B cell (primary cell): Measurements from ENCODE around the gene VTI1A. TPM values are rescaled to one million over a fixed set of nuclear protein-coding genes. Genes with fewer than 3 reads are reported as not detected.

ENCODE experiments used
- ATAC-seq: fragments of 200-7000 bp; cut with Tn5 transposase; one replicate; pipeline ENCODE4 v1.10.0; 2021; ENCODE audit warnings: low read depth, mild to moderate bottlenecking, moderate number of reproducible peaks, moderate library complexity
- CTCF ChIA-PET: fragments of 350-600 bp; sonication (Branson Sonifier 250); formaldehyde crosslinking; loops from one replicate; lab custom pipeline; 2021; ENCODE audit warnings: antibody characterized with exemption, inconsistent platforms; lab: Charles Lee
- POLR2A ChIA-PET: fragments of 350-600 bp; sonication (Branson Sonifier 250); formaldehyde crosslinking; loops from one replicate; lab custom pipeline; 2021; ENCODE audit warnings: antibody characterized with exemption; lab: Charles Lee
- DNase-seq: peaks from one replicate; pipeline ENCODE4 v3.0.0; 2013
- H2AFZ ChIP-seq: 2 replicates; pipeline ENCODE4 v1.6.1; 2012; ENCODE audit warnings: mild to moderate bottlenecking, low read depth, low read length; ENCODE audit not compliant: insufficient read depth, poor library complexity, severe bottlenecking
- H3K27ac ChIP-seq, 2 donors: 1 replicate in 1 of 2; 2 replicates in 1 of 2; pipeline ENCODE4 v1.5.1; 2012 to 2013; ENCODE audit warnings: low read length in 2 of 2, mild to moderate bottlenecking in 2 of 2, moderate library complexity in 1 of 2
- H3K27me3 ChIP-seq, 4 experiments: fragments of 200-600 bp in 1 of 4; sonication (generic) in 1 of 4; replicated peaks in 1 of 4; 1 replicate in 2 of 4; 2 replicates in 2 of 4; pipeline versions ENCODE4 v1.6.1 to v1.7.0; 2013 to 2016; ENCODE audit warnings: low read length in 3 of 4, mild to moderate bottlenecking in 2 of 4, mixed read lengths in 1 of 4, moderate library complexity in 1 of 4; ENCODE audit not compliant: insufficient read depth in 4 of 4, control insufficient read depth in 3 of 4; ENCODE audit errors: control extremely low read depth in 1 of 4
- H3K36me3 ChIP-seq, 2 experiments: replicated peaks in 1 of 2; 1 replicate in 1 of 2; 2 replicates in 1 of 2; pipeline versions ENCODE4 v1.6.1 to v1.7.1; 2013; ENCODE audit warnings: low read length in 1 of 2; ENCODE audit not compliant: insufficient read depth in 2 of 2, control insufficient read depth in 1 of 2; ENCODE audit errors: control extremely low read depth in 1 of 2, extremely low read depth in 1 of 2
- H3K4me1 ChIP-seq, 2 donors: fragments of 200-600 bp in 1 of 2; sonication (generic) in 1 of 2; 1 replicate in 1 of 2; 2 replicates in 1 of 2; pipeline versions ENCODE4 v1.5.1 to v1.6.1; 2013 to 2017; ENCODE audit warnings: low read length in 2 of 2; ENCODE audit not compliant: control insufficient read depth in 2 of 2, insufficient read depth in 2 of 2
- H3K4me2 ChIP-seq: replicated peaks from 2 replicates; pipeline ENCODE3; 2012; ENCODE audit warnings: mild to moderate bottlenecking, low read depth, low read length; ENCODE audit not compliant: poor library complexity, severe bottlenecking
- H3K4me3 ChIP-seq, 5 experiments: fragments of 200-600 bp in 1 of 5; sonication (generic) in 1 of 5; 1 replicate in 3 of 5; 2 replicates in 2 of 5; pipeline versions ENCODE4 v1.5.1 to v1.7.0; 2011 to 2016; ENCODE audit warnings: low read length in 4 of 5, mild to moderate bottlenecking in 4 of 5, low read depth in 2 of 5, control low read depth in 1 of 5, moderate library complexity in 1 of 5; ENCODE audit not compliant: insufficient read depth in 1 of 5; ENCODE audit errors: control extremely low read depth in 1 of 5, extremely low read depth in 1 of 5
- H3K79me2 ChIP-seq: fragments of 200-600 bp; sonication (generic); one replicate; pipeline ENCODE4 v1.6.0; 2016; ENCODE audit warnings: low read length; ENCODE audit not compliant: control insufficient read depth, insufficient read depth
- H3K9ac ChIP-seq: fragments of 200-600 bp; sonication (generic); 2 replicates; pipeline ENCODE4 v1.6.1; 2017; ENCODE audit warnings: mild to moderate bottlenecking, low read length, moderate library complexity
- H3K9me3 ChIP-seq, 3 donors: one replicate each; pipeline versions ENCODE4 v1.6.1 to v1.7.1; 2013; ENCODE audit warnings: low read length in 2 of 3; ENCODE audit not compliant: control insufficient read depth in 2 of 3, insufficient read depth in 1 of 3; ENCODE audit errors: control extremely low read depth in 1 of 3
- H4K20me1 ChIP-seq: 2 replicates; pipeline ENCODE4 v1.6.0; 2012; ENCODE audit warnings: mild to moderate bottlenecking, low read length; ENCODE audit not compliant: insufficient read depth, control insufficient read depth, poor library complexity, severe bottlenecking
- H3K27ac Mint-ChIP-seq: one replicate; pipeline ENCODE4 v1.8.0; 2021; ENCODE audit warnings: mixed read lengths
- H3K27me3 Mint-ChIP-seq: one replicate; pipeline ENCODE4 v1.8.0; 2021; ENCODE audit warnings: mixed read lengths
- H3K4me1 Mint-ChIP-seq: one replicate; pipeline ENCODE4 v1.8.0; 2021; ENCODE audit warnings: mixed read lengths
- H3K4me3 Mint-ChIP-seq: one replicate; pipeline ENCODE4 v1.8.0; 2021; ENCODE audit warnings: mixed read lengths
- H3K9me3 Mint-ChIP-seq: one replicate; pipeline ENCODE4 v1.8.0; 2022; ENCODE audit warnings: mixed read lengths; ENCODE audit not compliant: insufficient read depth
- EZH2 ChIP-seq: IDR thresholded peaks from 2 replicates; pipeline ENCODE4 v1.6.1; 2012; ENCODE audit warnings: borderline replicate concordance, low read depth, mild to moderate bottlenecking, moderate library complexity, low read length; ENCODE audit not compliant: insufficient read depth, poor library complexity, severe bottlenecking
- WGBS: methylation state at CpG from one replicate; pipeline ENCODE4 v1.1.5; 2013; ENCODE audit warnings: missing lambda C conversion rate; ENCODE audit not compliant: insufficient coverage; 5-methylcytosine and 5-hydroxymethylcytosine counted together
- intact Hi-C: fragments of 100-400 bp; cut with micrococcal nuclease; formaldehyde crosslinking; loops from one replicate; pipeline ENCODE4 v1.10.0; 2022
- polyA plus RNA-seq: library from polyadenylated mRNA; depleted of rRNA; stranded (reverse); fragments of >200 nt; gene quantifications from 2 replicates; pipeline ENCODE4 v1.2.3, GENCODE V29; 2012
- total RNA-seq, 2 donors: library from RNA; stranded (reverse); fragments of 120-200 nt in 1 of 2; gene quantifications; 1 replicate in 1 of 2; 2 replicates in 1 of 2; pipeline versions ENCODE4 v1.2.3 to v1.2.4, GENCODE V29; 2013 to 2022
- TF ChIP-seq, protein P1 (sequence below): fragments of 200-600 bp; IDR thresholded peaks from one replicate; pipeline ENCODE4 v1.8.0; 2022; ENCODE audit warnings: antibody characterized with exemption, mild to moderate bottlenecking

The VTI1A gene
- total and polyA plus RNA-seq, 2 donors (not counting 1 experiment from before 2014, with no cell fraction given): 20.0 to 84.1 TPM

- ATAC-seq: no peak
- H3K4me3 ChIP-seq: peak overlapping the region; percentile 79 to 100 (median 99)
- 3% methylated on average over 18 of the region's 20 CpGs for WGBS
- peaks cover 0 to 22% of the 10 kb centered on the region in 2 experiments for H3K36me3 ChIP-seq
- DNase-seq: peak; percentile 44
- peak overlapping the region; percentile 91 for H3K4me2 ChIP-seq
- Mint-ChIP-seq H3K4me1 (peaks cover 47% of the 10 kb centered on the region), H3K27me3 (no peaks in the 10 kb centered on the region), H3K9me3 (no peaks in the 10 kb centered on the region), H3K27ac (peak overlapping the region; percentile 88), H3K4me3 (peak overlapping the region; percentile 91)
- no peaks in the 10 kb centered on the region for H3K9me3 ChIP-seq
- H4K20me1 ChIP-seq: peaks cover 3% of the 10 kb centered on the region
- intact Hi-C loops: loop anchor here (1.0 to 2.0 kb wide), 2 partner anchors 71 to 263 kb away; partner anchors contain the start of gene GPAM
- ChIA-PET POLR2A (interaction anchor here (1.4 to 1.6 kb wide), 2 partner anchors 11 to 71 kb away, joined by 3 to 13 read pairs; no protein-coding TSS in a partner anchor), CTCF (interaction anchor here (1.1 to 1.8 kb wide), 2 partner anchors 12 to 26 kb away, joined by 3 to 8 read pairs; no protein-coding TSS in a partner anchor)
- H3K4me1 ChIP-seq: peaks cover 20 to 23% of the 10 kb centered on the region in 2 donors
- TF ChIP-seq, protein P1, sequence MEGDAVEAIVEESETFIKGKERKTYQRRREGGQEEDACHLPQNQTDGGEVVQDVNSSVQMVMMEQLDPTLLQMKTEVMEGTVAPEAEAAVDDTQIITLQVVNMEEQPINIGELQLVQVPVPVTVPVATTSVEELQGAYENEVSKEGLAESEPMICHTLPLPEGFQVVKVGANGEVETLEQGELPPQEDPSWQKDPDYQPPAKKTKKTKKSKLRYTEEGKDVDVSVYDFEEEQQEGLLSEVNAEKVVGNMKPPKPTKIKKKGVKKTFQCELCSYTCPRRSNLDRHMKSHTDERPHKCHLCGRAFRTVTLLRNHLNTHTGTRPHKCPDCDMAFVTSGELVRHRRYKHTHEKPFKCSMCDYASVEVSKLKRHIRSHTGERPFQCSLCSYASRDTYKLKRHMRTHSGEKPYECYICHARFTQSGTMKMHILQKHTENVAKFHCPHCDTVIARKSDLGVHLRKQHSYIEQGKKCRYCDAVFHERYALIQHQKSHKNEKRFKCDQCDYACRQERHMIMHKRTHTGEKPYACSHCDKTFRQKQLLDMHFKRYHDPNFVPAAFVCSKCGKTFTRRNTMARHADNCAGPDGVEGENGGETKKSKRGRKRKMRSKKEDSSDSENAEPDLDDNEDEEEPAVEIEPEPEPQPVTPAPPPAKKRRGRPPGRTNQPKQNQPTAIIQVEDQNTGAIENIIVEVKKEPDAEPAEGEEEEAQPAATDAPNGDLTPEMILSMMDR: no peak
- TF ChIP-seq EZH2: no peak
- peak overlapping the region; percentile 99 for H3K9ac ChIP-seq
- no peaks in the 10 kb centered on the region for H3K27me3 ChIP-seq
- H3K79me2 ChIP-seq: peaks cover 55% of the 10 kb centered on the region
- peak overlapping the region; percentile 74 to 84 for H3K27ac ChIP-seq
- H2AFZ ChIP-seq: peak overlapping the region; percentile 93
Measured at GRCh38 chr10:112446055-112446854, 760 bp upstream of the VTI1A start.

DNA sequence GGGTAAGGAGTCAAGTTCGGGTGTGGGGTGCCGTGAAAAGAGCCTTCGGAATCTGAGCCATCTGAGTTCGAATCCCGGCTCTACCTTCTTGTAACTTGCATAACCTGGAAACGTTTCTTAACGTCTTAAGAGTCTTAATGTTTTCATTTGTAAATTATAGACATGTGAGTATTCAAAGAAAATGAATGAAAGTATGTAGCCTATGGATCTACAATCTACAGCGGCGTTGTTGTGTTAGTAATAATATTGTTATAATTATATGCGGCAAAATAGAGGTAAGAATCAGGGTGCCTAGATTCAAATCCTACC lies 559 bp downstream of the VTI1A start:
- Histone ChIP-seq H3K4me3 (peak overlapping the region; percentile 79 to 100 (median 99)), H3K4me2 (peak overlapping the region; percentile 91), H3K4me1 (peaks cover 20 to 23% of the 10 kb centered on the region in 2 donors), H3K9ac (peak overlapping the region; percentile 99), H4K20me1 (peaks cover 7% of the 10 kb centered on the region), H3K36me3 (peaks cover 0 to 13% of the 10 kb centered on the region in 2 experiments), H3K27me3 (no peaks in the 10 kb centered on the region), H3K79me2 (peaks cover 64% of the 10 kb centered on the region), H3K27ac (peak overlapping the region; percentile 74 to 84), H3K9me3 (no peaks in the 10 kb centered on the region), H2AFZ (peak overlapping the region; percentile 93)
- Mint-ChIP-seq H3K9me3 (no peaks in the 10 kb centered on the region), H3K27ac (peak overlapping the region; percentile 88), H3K4me3 (peak overlapping the region; percentile 91), H3K27me3 (no peaks in the 10 kb centered on the region), H3K4me1 (peaks cover 46% of the 10 kb centered on the region)
- WGBS: 0% methylated on average over 2 of the region's 10 CpGs
- DNase-seq: no peak
- ATAC-seq: no peak
- ChIA-PET POLR2A (interaction anchor here (1.1 to 1.6 kb wide), 3 partner anchors 12 to 74 kb away, joined by 3 to 13 read pairs (median 6); no protein-coding TSS in a partner anchor), CTCF (interaction anchor here (1.1 to 1.8 kb wide), 2 partner anchors 13 to 24 kb away, joined by 3 to 8 read pairs; no protein-coding TSS in a partner anchor)
- TF ChIP-seq EZH2: no peak
- TF ChIP-seq, protein P1: no peak
- intact Hi-C loops: loop anchor here (2.0 kb wide), 1 partner anchor 265 kb away; the partner anchor contains the start of gene GPAM
